ENCODE results near the gene KLHDC7B.

The KLHDC7B gene

GRCh38 chr22:50545522-50546325, at the start of gene KLHDC7B:
TSS of gene KLHDC7B (plus strand) at chr22:50545899. CDS start at chr22:50546244, 345 bp downstream.
- no peak for DNase-seq (ENCODE audit: low read depth)

- DNase-seq (ENCODE audit: low read depth): no peak
Observed at GRCh38 chr22:50497093-50497492, 48.6 kb upstream of the KLHDC7B start.

- DNase-seq (ENCODE audit: low read depth): no peak
Observed at GRCh38 chr22:50498322-50498890, 47.3 kb upstream of the KLHDC7B start.

- DNase-seq (ENCODE audit: low read depth): no peak
Observed at GRCh38 chr22:50500452-50500851, 45.2 kb upstream of the KLHDC7B start.

- no peak for DNase-seq (ENCODE audit: low read depth)
Observed at GRCh38 chr22:50502096-50502495, 43.6 kb upstream of the KLHDC7B start.

GRCh38 chr22:50502628-50503474, 42.8 kb upstream of the KLHDC7B start:
- no peak for DNase-seq (ENCODE audit: low read depth)

- DNase-seq (ENCODE audit: low read depth): no peak
Observed at GRCh38 chr22:50503475-50504145, 42.1 kb upstream of the KLHDC7B start.

GRCh38 chr22:50504369-50505211, 41.1 kb upstream of the KLHDC7B start:
- DNase-seq (ENCODE audit: low read depth): no peak

- DNase-seq (ENCODE audit: low read depth): no peak
Observed at GRCh38 chr22:50505276-50505775, 40.4 kb upstream of the KLHDC7B start.

- no peak for DNase-seq (ENCODE audit: low read depth)
Observed at GRCh38 chr22:50505776-50506610, 39.7 kb upstream of the KLHDC7B start.

- no peak for DNase-seq (ENCODE audit: low read depth)
Observed at GRCh38 chr22:50506611-50507420, 38.9 kb upstream of the KLHDC7B start.

GRCh38 chr22:50507421-50507990, 38.2 kb upstream of the KLHDC7B start, which contains the start of gene LMF2:
TSS of gene LMF2 (minus strand) at chr22:50507702. CDS start at chr22:50507675, 27 bp downstream.
- no peak for DNase-seq (ENCODE audit: low read depth)

GRCh38 chr22:50507991-50508884, 37.5 kb upstream of the KLHDC7B start, which contains the start of gene NCAPH2:
TSS of gene NCAPH2 (plus strand) at chr22:50508224. CDS start at chr22:50508338, 114 bp downstream.
- DNase-seq (ENCODE audit: low read depth): peak; percentile 87

GRCh38 chr22:50508897-50509296, 36.8 kb upstream of the KLHDC7B start:
- no peak for DNase-seq (ENCODE audit: low read depth)

GRCh38 chr22:50513175-50513574, 32.5 kb upstream of the KLHDC7B start:
- DNase-seq (ENCODE audit: low read depth): no peak

- DNase-seq (ENCODE audit: low read depth): no peak
Observed at GRCh38 chr22:50516068-50516467, 29.6 kb upstream of the KLHDC7B start.

- DNase-seq (ENCODE audit: low read depth): no peak
Observed at GRCh38 chr22:50516891-50517290, 28.8 kb upstream of the KLHDC7B start.

Measured in HS-5 (cell line).